Osteoblast (primary cell): ENCODE data around the gene RBP3. TPM values are rescaled to one million over a fixed set of nuclear protein-coding genes. Genes with fewer than 3 reads are reported as not detected.

Experiments
- DNase-seq: peaks from one replicate; pipeline ENCODE4 v3.0.0; 2011; ENCODE audit warnings: low spot score, mixed read lengths; ENCODE audit not compliant: insufficient read length; ENCODE audit errors: missing footprints
- H2AFZ ChIP-seq: 2 replicates; pipeline ENCODE4 v1.6.0; 2011; ENCODE audit warnings: mild to moderate bottlenecking, low read length
- H3K27ac ChIP-seq: 2 replicates; pipeline ENCODE4 v1.5.1; 2011; ENCODE audit warnings: mild to moderate bottlenecking, low read depth, low read length, moderate library complexity
- H3K27me3 ChIP-seq: 2 replicates; pipeline ENCODE4 v1.6.0; 2012; ENCODE audit warnings: mild to moderate bottlenecking, control low read depth, inconsistent platforms, low read length, moderate library complexity; ENCODE audit not compliant: insufficient read depth
- H3K36me3 ChIP-seq: 2 replicates; pipeline ENCODE4 v1.5.1; 2011; ENCODE audit warnings: mild to moderate bottlenecking, low read length, control low read depth, moderate library complexity; ENCODE audit not compliant: insufficient read depth
- H3K4me1 ChIP-seq: 2 replicates; pipeline ENCODE4 v1.5.1; 2011; ENCODE audit warnings: mild to moderate bottlenecking, low read length, control low read depth, moderate library complexity; ENCODE audit not compliant: insufficient read depth
- H3K4me2 ChIP-seq: 2 replicates; pipeline ENCODE4 v1.6.0; 2011; ENCODE audit warnings: mild to moderate bottlenecking, low read length; ENCODE audit not compliant: insufficient read depth
- H3K4me3 ChIP-seq: fragments of 200-600 bp; sonication (generic); 3 replicates; pipeline ENCODE4 v1.5.1; 2012; ENCODE audit warnings: mild to moderate bottlenecking, low read length, inconsistent platforms; ENCODE audit not compliant: insufficient read depth
- H3K79me2 ChIP-seq: 2 replicates; pipeline ENCODE4 v1.6.0; 2012; ENCODE audit warnings: mild to moderate bottlenecking, low read length, control low read depth, inconsistent platforms; ENCODE audit not compliant: insufficient read depth
- H3K9me3 ChIP-seq: 2 replicates; pipeline ENCODE4 v1.5.1; 2011; ENCODE audit warnings: low read depth, low read length, control low read depth
- H4K20me1 ChIP-seq: 2 replicates; pipeline ENCODE4 v1.6.0; 2012; ENCODE audit warnings: mild to moderate bottlenecking, low read length, control low read depth; ENCODE audit not compliant: insufficient read depth
- total RNA-seq: library from RNA; depleted of rRNA; stranded (reverse); fragments of >200 nt; gene quantifications from 2 replicates; pipeline ENCODE4 v1.2.3, GENCODE V29; 2012
- TF ChIP-seq, protein P1 (sequence below): IDR thresholded peaks from 2 replicates; pipeline ENCODE4 v1.5.1; 2011; ENCODE audit warnings: mild to moderate bottlenecking, low read depth, low read length, moderate library complexity; ENCODE audit errors: extremely low read depth

Gene RBP3
- total RNA-seq, 1 donor: not detected

DNA sequence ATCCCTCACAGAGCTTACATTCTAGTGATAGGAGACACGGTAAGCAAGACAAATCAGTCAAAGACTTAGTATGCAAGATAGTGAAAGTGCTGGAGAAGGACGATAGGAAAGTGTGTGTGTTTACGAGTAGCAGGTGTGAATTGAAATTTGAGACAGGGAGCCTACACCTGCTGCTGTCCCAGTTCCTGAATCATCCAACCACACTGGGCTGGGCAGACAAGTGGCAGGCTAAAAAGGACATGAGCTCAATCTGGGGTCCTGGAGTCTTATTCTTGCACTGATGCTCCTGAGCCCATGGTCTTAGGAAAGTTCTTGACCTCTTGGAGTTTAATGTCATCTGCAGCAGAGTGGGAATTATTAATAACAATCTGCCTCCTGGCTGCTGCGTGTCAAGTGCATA is 16.2 kb downstream of the RBP3 start:
- Histone ChIP-seq H3K27me3 (peaks cover 5% of the 10 kb centered on the region), H4K20me1 (no peaks in the 10 kb centered on the region), H3K4me1 (no peaks in the 10 kb centered on the region), H3K4me2 (no peak overlapping the region), H3K9me3 (no peaks in the 10 kb centered on the region), H3K36me3 (no peaks in the 10 kb centered on the region), H3K4me3 (no peak overlapping the region), H3K79me2 (no peaks in the 10 kb centered on the region), H2AFZ (no peak overlapping the region), H3K27ac (no peak overlapping the region)
- peak; percentile 74 for DNase-seq
- TF ChIP-seq, protein P1, sequence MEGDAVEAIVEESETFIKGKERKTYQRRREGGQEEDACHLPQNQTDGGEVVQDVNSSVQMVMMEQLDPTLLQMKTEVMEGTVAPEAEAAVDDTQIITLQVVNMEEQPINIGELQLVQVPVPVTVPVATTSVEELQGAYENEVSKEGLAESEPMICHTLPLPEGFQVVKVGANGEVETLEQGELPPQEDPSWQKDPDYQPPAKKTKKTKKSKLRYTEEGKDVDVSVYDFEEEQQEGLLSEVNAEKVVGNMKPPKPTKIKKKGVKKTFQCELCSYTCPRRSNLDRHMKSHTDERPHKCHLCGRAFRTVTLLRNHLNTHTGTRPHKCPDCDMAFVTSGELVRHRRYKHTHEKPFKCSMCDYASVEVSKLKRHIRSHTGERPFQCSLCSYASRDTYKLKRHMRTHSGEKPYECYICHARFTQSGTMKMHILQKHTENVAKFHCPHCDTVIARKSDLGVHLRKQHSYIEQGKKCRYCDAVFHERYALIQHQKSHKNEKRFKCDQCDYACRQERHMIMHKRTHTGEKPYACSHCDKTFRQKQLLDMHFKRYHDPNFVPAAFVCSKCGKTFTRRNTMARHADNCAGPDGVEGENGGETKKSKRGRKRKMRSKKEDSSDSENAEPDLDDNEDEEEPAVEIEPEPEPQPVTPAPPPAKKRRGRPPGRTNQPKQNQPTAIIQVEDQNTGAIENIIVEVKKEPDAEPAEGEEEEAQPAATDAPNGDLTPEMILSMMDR: no peak

DNA sequence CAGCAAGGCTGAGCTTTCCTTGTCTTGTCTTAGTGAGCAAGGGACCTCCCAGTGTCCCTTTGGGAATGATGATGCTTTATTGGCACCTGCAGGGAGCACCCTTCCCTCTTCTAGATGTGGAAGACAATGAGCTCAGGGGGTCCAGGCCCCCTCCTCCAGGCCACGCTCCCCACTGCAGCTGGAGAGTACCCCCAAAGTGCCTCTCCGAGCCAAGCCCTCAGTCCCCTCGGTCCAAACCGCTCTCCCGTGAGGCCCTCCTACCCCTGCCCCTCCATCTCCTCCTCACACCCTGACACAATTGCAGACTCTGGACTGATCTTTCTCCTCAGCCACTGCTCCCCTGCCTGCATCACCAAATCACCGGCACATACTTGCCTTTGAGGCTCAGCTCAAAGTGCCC is 16.7 kb downstream of the RBP3 start:
- peak; percentile 32 for DNase-seq
- Histone ChIP-seq H3K27ac (no peak overlapping the region), H3K79me2 (no peaks in the 10 kb centered on the region), H3K4me3 (no peak overlapping the region), H3K4me1 (no peaks in the 10 kb centered on the region), H3K36me3 (no peaks in the 10 kb centered on the region), H4K20me1 (no peaks in the 10 kb centered on the region), H3K9me3 (no peaks in the 10 kb centered on the region), H2AFZ (no peak overlapping the region), H3K27me3 (peaks cover 5% of the 10 kb centered on the region), H3K4me2 (no peak overlapping the region)
- TF ChIP-seq, protein P1: no peak

DNA sequence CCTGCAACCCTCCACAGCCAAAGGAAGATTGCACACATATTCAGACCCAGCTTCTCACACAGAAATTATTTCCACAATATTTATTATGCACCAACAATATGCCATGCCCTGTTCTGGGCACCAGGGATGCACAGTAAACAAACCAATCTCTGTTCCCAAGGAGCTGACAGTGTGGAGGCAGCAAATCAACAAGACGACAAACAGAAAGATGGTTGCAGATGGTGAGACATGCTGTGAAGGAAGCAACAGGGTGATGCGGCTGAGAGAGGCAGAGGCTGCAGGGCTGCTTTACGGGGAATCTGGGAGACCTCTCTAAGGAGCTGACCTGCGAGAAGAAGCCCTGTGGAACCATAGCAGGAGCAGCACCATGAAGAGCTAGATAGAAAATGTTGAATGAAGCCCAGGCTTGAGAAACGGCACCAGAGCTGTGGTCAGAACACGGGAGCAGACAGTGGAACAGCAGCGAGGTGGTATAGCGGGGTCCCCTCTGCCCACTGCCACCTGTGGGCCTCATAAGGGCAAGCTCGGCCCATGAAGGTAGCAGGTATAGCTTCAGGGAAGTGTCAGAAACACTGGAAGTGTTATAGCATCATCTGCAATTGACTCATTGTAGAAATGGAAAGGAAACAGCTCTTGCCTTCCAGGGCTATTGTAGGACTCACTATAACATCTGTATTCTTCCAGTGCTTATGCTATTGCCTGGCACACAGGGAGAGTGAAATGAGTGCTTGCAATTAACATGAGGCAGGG is 17.4 kb downstream of the RBP3 start:
- Histone ChIP-seq H3K79me2 (no peaks in the 10 kb centered on the region), H2AFZ (no peak overlapping the region), H3K36me3 (no peaks in the 10 kb centered on the region), H3K4me3 (no peak overlapping the region), H3K9me3 (no peaks in the 10 kb centered on the region), H3K4me1 (no peaks in the 10 kb centered on the region), H4K20me1 (no peaks in the 10 kb centered on the region), H3K4me2 (no peak overlapping the region), H3K27me3 (peaks cover 7% of the 10 kb centered on the region), H3K27ac (no peak overlapping the region)
- TF ChIP-seq, protein P1: no peak
- DNase-seq: peak; percentile 63

DNA sequence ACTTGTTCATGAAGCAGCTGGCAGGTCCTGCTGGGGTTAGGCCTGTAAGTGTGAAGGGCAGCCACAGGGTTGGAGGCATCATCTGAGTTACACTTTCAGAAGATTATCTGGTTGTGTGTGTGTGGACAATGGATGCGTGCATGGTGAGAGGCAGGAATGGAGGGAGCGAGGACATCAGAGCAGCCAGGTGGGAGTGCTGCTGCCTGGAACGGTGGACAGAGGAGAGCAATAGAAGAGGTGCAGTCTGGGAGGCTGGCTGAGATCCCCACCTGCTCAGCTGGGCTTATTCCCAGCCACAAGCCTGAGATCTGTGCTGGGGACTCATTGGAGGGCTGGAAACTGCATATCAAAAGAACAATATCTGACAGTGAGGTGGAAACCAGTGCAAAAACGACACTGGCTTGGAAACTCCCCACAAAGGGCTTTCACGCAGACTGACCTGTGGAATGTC is 18.0 kb downstream of the RBP3 start:
- H3K9me3 ChIP-seq: no peaks in the 10 kb centered on the region
- DNase-seq: peak; percentile 30
- H3K36me3 ChIP-seq: no peaks in the 10 kb centered on the region
- H3K4me2 ChIP-seq: no peak overlapping the region
- peaks cover 7% of the 10 kb centered on the region for H3K27me3 ChIP-seq
- no peak overlapping the region for H3K27ac ChIP-seq
- H3K79me2 ChIP-seq: no peaks in the 10 kb centered on the region
- no peaks in the 10 kb centered on the region for H4K20me1 ChIP-seq
- TF ChIP-seq, protein P1: no peak
- no peak overlapping the region for H2AFZ ChIP-seq
- no peaks in the 10 kb centered on the region for H3K4me1 ChIP-seq
- H3K4me3 ChIP-seq: no peak overlapping the region
